Keratinocyte (primary cell): ENCODE measurements around the gene USP47. TPM values are rescaled to one million over a fixed set of nuclear protein-coding genes. Genes with fewer than 3 reads are reported as not detected.

Experiments used
- DNase-seq: peaks from one replicate; pipeline ENCODE4 v3.0.0-alpha.2; 2011; ENCODE audit warnings: low read depth, missing footprints, low spot score
- FAIRE-seq: peaks from 2 replicates; lab custom pipeline; 2011; peaks lifted over from hg19 to GRCh38; lab: Jason Lieb, UNC
- H2AFZ ChIP-seq: 2 replicates; pipeline ENCODE4 v1.6.0; 2012; ENCODE audit warnings: low read length, control low read depth, inconsistent platforms; ENCODE audit not compliant: control insufficient read depth
- H3K27ac ChIP-seq: 2 replicates; pipeline ENCODE4 v1.5.1; 2011; ENCODE audit warnings: low read length; ENCODE audit not compliant: control insufficient read depth, insufficient read depth
- H3K27me3 ChIP-seq: 3 replicates; pipeline ENCODE4 v1.6.0; 2011; ENCODE audit warnings: low read length; ENCODE audit not compliant: control insufficient read depth, insufficient read depth; ENCODE audit errors: extremely low read depth
- H3K36me3 ChIP-seq, 2 experiments: 2 replicates in 1 of 2; 3 replicates in 1 of 2; pipeline ENCODE4 v1.5.1; 2011; ENCODE audit warnings: low read length in 2 of 2, mild to moderate bottlenecking in 1 of 2; ENCODE audit not compliant: control insufficient read depth in 2 of 2, insufficient read depth in 2 of 2; ENCODE audit errors: extremely low read depth in 1 of 2
- H3K4me1 ChIP-seq: 3 replicates; pipeline ENCODE4 v1.5.1; 2011; ENCODE audit warnings: low read length; ENCODE audit not compliant: control insufficient read depth, insufficient read depth; ENCODE audit errors: extremely low read depth
- H3K4me2 ChIP-seq: 3 replicates; pipeline ENCODE4 v1.6.0; 2011; ENCODE audit warnings: low read depth, low read length; ENCODE audit not compliant: control insufficient read depth, insufficient read depth; ENCODE audit errors: extremely low read depth
- H3K4me3 ChIP-seq, 3 experiments: fragments of 200-600 bp in 1 of 3; sonication (generic) in 1 of 3; 2 replicates in 2 of 3; 3 replicates in 1 of 3; pipeline ENCODE4 v1.5.1; 2011 to 2016; ENCODE audit warnings: low read length in 3 of 3, mild to moderate bottlenecking in 3 of 3, control low read depth in 2 of 3, inconsistent platforms in 1 of 3, low read depth in 1 of 3, mixed read lengths in 1 of 3, mixed run types in 1 of 3, moderate library complexity in 1 of 3; ENCODE audit not compliant: control insufficient read depth in 2 of 3, insufficient read depth in 2 of 3; ENCODE audit errors: extremely low read depth in 1 of 3
- H3K79me2 ChIP-seq: 2 replicates; pipeline ENCODE4 v1.6.0; 2012; ENCODE audit warnings: low read length; ENCODE audit not compliant: control insufficient read depth, insufficient read depth
- H3K9ac ChIP-seq: 3 replicates; pipeline ENCODE4 v1.6.0; 2011; ENCODE audit warnings: low read length; ENCODE audit not compliant: control insufficient read depth, insufficient read depth; ENCODE audit errors: extremely low read depth
- H3K9me1 ChIP-seq: 3 replicates; pipeline ENCODE4 v1.6.0; 2011; ENCODE audit warnings: low read length; ENCODE audit not compliant: control insufficient read depth, insufficient read depth; ENCODE audit errors: extremely low read depth
- H3K9me3 ChIP-seq: 2 replicates; pipeline ENCODE4 v1.5.1; 2012; ENCODE audit warnings: low read depth, low read length; ENCODE audit not compliant: control insufficient read depth
- H4K20me1 ChIP-seq: 3 replicates; pipeline ENCODE4 v1.6.0; 2011; ENCODE audit warnings: low read length; ENCODE audit not compliant: control insufficient read depth, insufficient read depth; ENCODE audit errors: extremely low read depth
- CTCF ChIP-seq, 3 experiments: IDR thresholded peaks in 1 of 3; conservative IDR thresholded peaks in 1 of 3; optimal IDR thresholded peaks in 1 of 3; 2 replicates in 2 of 3; 3 replicates in 1 of 3; pipeline versions ENCODE3 to v1.5.1; 2011; ENCODE audit warnings: low read length in 3 of 3, mild to moderate bottlenecking in 3 of 3, moderate library complexity in 2 of 3, control low read depth in 1 of 3, inconsistent platforms in 1 of 3; ENCODE audit not compliant: insufficient read depth in 2 of 3; ENCODE audit errors: extremely low read depth in 1 of 3
- EZH2 ChIP-seq: IDR thresholded peaks from one replicate; pipeline ENCODE4 v1.6.1; 2012; ENCODE audit warnings: inconsistent platforms, mild to moderate bottlenecking, low read length, moderate library complexity
- dilution Hi-C: fragments of 300-500 bp; cut with MboI; formaldehyde crosslinking; loops from one replicate; pipeline ENCODE4 v1.7.0; 2020; ENCODE audit warnings: low sequenced_read_pairs; ENCODE audit not compliant: extremely low pct_ligation_motif_present
- polyA plus RNA-seq, 5 experiments: library from polyadenylated mRNA; depleted of rRNA in 3 of 5; stranded (reverse) in 3 of 5; stranded (forward) in 1 of 5; unstranded in 1 of 5; fragments of >200 nt; gene quantifications; 1 replicate in 1 of 5; 2 replicates in 3 of 5; 3 replicates in 1 of 5; pipeline versions ENCODE4 v1.2.1 to v1.2.3, GENCODE V29; 2011 to 2012; ENCODE audit warnings: missing spikeins in 2 of 5, low read depth in 1 of 5, low replicate concordance in 1 of 5

USP47 gene
- polyA plus RNA-seq, 1 donor (not counting 4 experiments of a cell fraction or from before 2014, with no cell fraction given) = 22.4 TPM

- TF ChIP-seq EZH2 = no peak
- TF ChIP-seq CTCF (optimal IDR thresholded peaks at IDR 0.05 in 1 of 3, IDR thresholded peaks at IDR 0.05 in 1 of 3, conservative IDR thresholded peaks at IDR 0.05 in 1 of 3; ENCODE audit: extremely low read depth in 1 of 3, insufficient read depth in 2 of 3, low read length in 3 of 3) = peak in 1 of 3 experiments; percentile 3
- Histone ChIP-seq H3K9me3 (no peaks in the 10 kb centered on the region), H3K27ac (no peak overlapping the region), H4K20me1 (no peaks in the 10 kb centered on the region), H3K9me1 (no peaks in the 10 kb centered on the region), H3K4me1 (no peaks in the 10 kb centered on the region), H3K4me3 (no peak overlapping the region), H3K79me2 (no peaks in the 10 kb centered on the region), H3K36me3 (peaks cover 0 to 7% of the 10 kb centered on the region in 2 experiments), H3K4me2 (no peak overlapping the region), H3K9ac (no peak overlapping the region), H3K27me3 (no peaks in the 10 kb centered on the region), H2AFZ (no peak overlapping the region)
- dilution Hi-C loops = no loop called here
- DNase-seq (no peak), FAIRE-seq (no peak)
These were observed 53.9 kb downstream of the USP47 start for GRCh38 chr11:11895672-11896071.

GRCh38 chr11:11898648-11899047 is 56.9 kb downstream of the USP47 start:
- Histone ChIP-seq H3K4me3 (no peak overlapping the region), H4K20me1 (no peaks in the 10 kb centered on the region), H3K9me3 (no peaks in the 10 kb centered on the region), H3K9me1 (no peaks in the 10 kb centered on the region), H3K9ac (no peak overlapping the region), H2AFZ (no peak overlapping the region), H3K4me2 (no peak overlapping the region), H3K4me1 (no peaks in the 10 kb centered on the region), H3K27me3 (no peaks in the 10 kb centered on the region), H3K36me3 (peaks cover 1 to 5% of the 10 kb centered on the region in 2 experiments), H3K79me2 (no peaks in the 10 kb centered on the region), H3K27ac (no peak overlapping the region)
- FAIRE-seq (no peak), DNase-seq (no peak)
- dilution Hi-C loops = no loop called here
- no peak for TF ChIP-seq CTCF (optimal IDR thresholded peaks at IDR 0.05 in 1 of 3, IDR thresholded peaks at IDR 0.05 in 1 of 3, conservative IDR thresholded peaks at IDR 0.05 in 1 of 3; ENCODE audit: extremely low read depth in 1 of 3, insufficient read depth in 2 of 3, low read length in 3 of 3)
- no peak for TF ChIP-seq EZH2
